Fibroblast of skin of left quadriceps (primary cell): Measurements from ENCODE around the gene AGAP3.

ENCODE experiments used
- DNase-seq, 2 experiments: peaks; one replicate each; pipeline ENCODE4 v3.0.0-alpha.2; 2013; ENCODE audit warnings: low read depth in 2 of 2

AGAP3 gene

DNA sequence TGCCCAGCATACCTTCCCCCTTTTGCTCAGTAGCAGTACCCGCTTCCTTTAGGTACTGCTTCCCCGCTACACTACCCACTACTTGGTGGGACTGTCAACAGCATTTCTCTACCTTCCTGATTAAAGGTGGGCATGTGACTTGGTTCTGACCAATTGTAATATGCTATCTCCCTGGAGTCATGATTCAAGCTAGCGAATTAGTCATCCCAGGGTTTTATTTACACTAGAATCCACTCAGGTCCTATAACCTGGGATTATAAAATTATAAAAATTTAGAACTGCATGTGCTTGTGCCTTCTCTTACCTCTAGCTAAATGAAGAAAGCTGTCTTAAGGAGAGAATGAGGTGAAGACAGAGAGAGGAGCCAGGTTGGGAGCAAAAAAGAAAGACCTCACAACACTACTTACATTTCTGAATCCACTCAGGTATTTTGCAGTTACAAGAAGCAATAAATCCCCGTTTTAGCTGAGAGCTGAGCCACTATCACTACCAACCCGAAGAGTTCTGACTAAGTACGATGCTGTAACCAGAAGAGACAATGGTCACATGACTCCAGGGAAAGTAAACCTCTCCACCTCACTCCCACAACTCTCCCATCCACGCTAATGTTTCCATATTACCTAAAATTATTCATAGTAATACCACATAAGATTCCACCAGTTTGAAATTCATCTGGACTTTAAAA lies 71.5 kb downstream of the AGAP3 start:
- no peak for DNase-seq

DNA sequence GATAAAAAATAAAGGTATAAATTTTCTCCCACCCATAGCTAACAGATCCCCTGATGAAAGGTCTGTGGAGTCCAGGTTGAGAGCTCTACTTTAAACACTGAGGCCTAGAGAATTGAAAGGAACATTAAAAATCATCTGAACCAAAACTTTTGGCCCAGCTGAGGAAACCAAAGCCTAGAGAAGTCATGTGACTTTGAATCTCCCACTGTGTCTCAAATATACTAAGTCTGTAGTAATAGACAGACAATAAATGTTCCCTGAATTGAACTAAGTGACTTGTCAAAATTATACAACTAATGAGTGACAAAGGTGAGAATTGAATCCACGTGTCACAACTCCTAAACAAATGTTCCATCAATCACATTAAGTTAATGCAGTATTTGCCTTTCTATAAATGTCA lies 75.5 kb downstream of the AGAP3 start:
- DNase-seq = no peak

DNA sequence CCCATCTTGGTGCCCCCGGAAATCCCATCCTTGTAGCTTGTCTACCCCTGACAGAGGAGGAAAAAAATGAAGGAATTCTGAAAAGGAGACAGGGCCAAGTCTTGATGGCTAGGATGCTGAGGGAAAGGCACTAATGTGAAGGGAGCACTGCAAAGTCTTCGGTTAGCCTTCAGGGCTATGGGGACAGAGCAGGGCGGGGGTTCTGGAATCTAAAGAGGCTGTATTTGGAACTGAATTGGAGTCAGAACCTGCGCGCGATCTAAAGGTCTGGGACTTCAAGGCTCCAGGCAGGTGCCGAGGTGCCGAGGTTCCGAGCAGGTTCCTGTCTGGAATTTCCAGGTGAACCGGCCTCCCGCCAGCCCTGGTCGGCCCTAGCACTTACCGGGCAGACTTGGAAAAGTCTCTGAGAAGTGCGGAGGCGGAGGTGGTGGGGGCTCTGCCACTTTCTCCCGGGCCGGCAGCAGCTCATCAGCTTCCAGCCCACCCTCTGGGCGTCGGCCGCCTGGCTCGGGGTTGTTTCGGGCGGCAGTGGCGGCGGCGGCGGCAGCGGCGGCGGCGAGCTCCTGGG lies 80.4 kb downstream of the AGAP3 start:
- no peak for DNase-seq

DNA sequence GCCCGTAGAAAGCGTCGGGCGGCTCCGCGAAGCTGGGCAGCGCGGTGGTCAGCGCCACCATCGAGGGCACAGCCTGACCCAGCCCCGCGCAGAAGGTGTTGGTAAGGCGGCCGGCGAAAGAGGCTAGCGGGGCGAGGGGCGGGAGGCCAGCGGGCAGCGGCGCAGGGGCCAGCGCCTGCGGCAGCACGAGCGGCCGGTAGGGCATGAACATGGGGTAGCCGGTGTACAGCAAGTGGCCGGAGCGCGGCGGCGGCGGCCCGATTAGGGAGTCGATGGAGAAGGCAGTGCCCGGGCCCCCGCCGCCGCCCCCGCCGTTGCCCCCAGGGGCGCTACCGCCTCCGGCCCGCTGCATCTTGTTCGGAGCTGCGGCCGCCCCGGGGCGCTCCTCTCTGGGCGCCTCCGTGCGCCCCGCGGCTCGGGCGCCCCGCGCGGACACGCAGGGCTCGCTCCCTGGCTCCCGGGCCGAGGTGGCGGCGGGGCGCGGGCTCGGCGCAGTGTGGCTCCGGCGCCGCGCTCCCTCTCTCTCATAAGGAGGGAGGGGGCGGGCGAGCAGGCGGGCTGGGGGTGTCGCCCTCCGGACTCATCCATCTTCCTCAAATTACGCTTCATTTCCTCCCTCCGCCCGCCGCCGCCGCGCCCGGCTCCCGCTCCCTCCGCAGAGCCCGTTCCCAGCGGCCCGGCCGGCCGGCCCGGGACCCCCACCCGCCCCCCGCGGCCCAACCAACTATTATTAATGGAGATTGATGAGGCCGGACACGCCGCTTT lies 81.1 kb downstream of the AGAP3 start, which contains the start of gene GBX1:
Gene GBX1 (minus strand): TSS at position 498 of the 765 bp plus-strand sequence. CDS start 146 bp downstream, at position 352.
- no peak for DNase-seq

DNA sequence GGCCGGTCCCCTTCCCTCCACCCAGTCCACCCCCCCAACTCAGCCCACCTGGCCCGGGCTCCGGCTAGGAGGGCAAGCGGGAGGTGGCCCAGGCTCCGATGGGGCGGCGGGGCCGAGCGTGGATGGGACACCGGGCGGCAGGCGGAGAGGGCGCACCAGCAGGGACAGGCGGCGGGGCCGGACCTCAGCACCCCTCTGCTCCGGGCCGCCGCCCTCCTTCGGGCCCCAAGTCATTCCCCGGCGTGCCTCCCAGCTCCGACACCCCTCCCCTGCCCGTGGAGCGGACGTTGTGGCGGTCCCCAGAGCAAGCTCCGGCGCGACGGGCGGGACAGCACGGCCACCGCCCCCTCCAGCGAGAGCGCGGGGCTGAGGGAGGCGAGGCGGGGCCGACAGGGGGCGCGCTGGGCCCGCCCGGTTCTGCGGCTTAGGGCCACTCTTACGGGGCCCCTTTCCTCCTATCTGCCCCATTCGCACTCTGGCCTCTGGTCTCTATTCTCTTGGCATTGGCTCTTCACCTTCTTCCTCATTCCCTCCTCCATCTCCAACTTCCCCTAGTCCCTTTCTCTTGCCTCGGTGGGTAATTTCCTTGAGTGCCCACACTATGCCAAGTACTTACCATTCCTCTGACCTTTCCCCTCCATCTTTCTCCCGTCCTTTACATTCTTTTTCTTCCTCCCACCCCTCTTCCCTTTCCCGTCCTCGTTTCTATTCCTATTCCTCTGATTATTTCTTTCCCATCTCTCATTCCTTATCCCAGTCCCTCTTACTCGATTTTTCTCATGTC lies 81.9 kb downstream of the AGAP3 start:
- no peak for DNase-seq

DNA sequence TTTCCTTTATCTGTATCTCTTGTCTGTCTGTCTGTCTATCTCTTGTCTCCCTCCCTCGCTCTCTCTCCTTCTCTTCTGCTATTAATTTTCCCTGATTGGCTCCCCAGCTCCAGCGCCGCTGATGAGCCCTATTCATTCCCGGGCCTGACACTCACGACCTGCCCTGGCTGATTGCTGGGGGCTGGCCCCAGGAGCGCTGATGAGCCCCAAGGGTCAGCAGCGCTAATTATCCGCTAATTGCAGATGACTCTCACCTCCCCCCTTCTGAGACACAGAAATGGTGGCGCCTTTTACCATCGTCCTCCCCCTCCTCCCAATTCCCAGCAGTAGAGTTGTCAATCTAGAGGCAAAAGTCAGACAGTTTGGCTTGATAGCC lies 82.5 kb downstream of the AGAP3 start:
- DNase-seq = no peak

DNA sequence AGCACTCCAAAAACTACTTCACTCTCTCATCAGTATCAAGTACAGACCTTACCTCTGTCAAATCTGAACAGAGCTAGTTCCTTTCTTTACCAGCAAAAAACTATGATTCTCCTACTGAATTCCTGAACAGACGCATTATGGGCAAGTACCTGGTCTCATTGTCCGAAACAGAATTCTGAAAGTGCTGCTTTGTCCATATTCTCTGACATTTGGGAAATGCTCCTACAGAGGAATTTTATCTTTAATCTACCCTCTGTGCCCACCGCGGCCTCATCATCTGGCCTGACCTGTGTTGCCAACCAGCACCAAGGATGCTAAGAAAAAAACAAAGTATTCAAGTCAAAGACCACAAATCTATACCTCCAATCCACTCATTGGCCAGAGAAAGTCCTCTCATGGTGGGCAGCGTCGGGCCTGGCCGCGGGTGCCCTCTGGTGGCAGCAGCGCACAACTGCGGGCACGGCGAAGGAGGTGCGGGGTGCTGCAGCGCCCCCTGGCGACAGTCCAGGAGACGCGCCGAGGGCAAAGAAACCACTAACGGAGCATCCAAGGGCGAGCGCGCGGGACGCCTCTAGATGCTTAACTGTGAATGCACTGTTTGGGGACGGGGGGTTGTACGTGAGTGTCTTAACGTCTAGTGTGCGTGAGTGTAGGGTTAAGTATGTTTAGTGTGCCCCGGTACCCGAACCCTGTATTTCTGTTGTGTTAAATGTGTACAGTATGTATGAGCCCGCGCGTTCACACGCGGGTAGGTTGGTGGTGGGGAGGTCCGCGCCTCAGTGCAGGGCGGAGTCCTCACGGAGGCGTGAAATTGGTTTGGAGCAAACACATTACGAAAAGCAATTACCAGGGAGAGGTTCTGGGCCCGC lies 86.2 kb downstream of the AGAP3 start:
- peak; percentile 23 to 32 for DNase-seq

DNA sequence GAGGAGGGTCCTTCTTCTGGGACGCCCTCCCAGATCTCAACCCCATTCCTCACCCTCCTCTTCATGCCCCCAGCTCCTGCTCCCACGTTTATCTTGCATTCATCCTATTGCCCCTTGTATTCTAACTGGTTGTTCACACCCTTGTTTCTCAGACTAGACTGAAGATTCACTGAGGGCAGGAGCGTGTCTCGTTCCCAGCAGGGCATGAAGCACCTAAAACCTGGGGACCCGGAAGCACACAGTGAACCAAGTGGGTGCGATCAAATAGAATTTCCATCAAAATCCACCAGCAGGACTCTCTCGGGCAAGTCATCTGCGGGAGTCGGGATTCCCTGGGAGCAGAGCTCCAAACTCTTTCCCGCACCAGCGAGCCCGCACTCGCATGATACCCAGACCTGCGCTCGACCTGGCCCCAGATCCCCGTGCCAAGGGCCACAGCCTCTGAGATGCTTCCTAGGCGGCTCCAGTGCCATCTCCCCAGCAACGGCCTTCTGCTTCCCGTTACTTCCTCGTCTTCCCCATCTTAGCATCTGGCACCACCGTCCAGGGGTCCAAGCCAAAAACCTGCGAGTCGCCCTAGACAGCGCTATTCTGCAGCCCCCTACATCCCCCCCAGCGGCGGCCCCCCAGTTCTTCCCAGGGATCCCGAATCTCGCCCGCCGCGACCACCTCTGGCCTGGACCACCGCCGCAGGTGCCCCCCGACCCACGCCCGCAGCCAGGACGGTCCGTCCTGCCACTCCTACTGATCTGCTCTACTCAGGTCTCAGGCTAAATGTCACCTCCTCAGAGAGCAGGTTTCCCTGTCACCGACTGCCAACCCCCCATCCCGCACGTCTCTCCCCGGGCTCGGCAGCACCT lies 87.3 kb downstream of the AGAP3 start:
- no peak for DNase-seq

DNA sequence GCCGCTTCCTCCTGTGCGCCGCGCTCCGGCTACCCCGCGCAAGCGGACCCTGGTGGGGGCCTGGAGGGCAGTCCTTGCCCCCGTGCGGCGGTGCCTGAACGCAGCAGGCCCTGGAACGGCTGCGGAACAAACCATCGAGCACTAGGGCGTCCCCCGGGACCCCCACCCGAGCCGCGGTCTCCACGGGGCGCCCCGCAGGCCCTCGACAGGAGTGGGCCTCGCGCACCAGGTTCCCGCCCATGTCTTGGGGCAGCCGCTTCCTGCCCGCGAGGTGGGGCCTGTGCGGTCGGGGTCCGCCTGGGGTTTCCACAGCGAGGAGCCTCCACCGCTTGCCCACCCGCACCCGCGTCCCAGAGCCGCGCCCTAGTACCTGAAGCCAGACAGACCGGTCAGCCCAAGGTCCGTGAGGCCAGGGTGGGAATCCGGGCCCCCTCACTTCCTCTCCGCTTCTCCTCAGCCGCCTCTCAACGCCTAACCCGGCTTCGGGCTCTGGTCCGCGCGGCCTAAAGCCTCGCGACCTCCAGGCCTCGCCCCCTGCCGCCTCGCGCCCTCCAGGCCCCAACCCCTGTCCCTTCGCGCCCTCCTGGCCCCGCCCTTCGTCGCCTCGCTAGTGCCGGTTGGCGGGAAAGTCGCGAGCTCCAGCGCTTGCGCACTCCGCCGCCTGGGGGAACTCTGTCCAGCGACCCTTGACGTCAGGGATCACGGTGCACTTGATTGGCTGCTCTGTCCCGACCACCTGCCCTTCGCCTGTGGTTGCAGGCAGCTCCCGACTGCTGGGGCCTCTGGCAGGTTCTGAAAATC lies 88.2 kb downstream of the AGAP3 start:
- DNase-seq = no peak

DNA sequence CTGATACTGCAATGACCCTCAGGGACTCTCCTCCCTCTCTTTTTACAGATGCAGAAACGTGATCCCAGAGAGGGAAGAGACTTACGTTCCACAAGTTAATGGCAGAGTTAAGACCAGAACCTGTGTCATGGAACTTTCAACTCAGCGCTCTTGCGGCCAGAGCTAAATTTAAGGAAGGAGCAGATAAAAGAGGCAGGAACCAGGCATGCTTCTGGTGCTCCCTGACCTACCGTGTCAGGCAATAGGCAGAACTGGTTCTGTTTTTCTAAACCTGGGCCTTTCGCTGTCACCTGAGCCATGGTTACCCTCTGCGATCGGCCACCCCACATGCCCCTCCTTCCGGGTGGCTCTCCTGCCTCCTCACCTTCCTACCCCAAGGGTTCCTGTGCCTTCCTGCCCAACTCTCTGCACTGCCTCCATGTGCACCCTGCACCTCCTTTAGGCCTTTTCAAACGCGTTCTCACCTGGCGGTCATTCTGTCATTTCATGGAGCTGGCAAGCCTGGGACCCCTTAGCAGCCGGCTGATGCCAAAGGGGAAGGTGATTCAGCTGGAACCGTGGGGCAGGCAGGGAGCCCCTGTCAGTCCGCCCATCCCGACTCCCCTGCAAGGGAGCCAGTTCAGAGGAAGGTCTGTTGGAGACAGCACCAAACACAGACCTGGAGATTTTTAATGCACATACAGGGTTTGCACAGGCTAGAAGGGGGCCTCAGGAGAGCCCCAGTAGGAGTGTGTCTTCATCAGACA lies 88.9 kb downstream of the AGAP3 start:
- DNase-seq = no peak

DNA sequence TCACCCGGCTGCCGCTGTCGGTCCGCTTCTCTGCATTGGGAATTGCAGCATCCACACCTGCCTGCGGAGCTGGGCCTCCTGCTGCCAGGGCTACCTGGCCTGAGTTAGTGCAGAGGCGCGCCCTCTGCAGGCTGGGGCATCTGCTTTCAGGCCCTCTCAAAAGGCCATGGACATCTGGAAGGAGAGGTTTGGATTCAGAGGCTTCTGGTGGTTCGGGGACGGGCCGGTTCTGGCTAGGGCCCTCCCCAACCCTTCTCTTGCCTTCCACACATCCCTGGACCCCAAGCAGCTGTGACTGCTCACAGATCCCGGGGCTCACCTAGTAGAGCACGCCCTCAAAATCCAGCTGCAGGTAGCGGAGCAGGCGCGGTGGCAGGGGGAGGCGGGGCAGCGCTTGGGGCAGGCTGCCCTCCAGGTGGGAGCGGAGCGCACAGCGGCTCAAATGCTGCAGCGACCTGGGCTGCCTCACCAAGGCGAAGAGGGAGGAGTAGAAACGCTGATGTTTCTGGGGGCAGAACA lies 89.6 kb downstream of the AGAP3 start:
- DNase-seq = no peak

DNA sequence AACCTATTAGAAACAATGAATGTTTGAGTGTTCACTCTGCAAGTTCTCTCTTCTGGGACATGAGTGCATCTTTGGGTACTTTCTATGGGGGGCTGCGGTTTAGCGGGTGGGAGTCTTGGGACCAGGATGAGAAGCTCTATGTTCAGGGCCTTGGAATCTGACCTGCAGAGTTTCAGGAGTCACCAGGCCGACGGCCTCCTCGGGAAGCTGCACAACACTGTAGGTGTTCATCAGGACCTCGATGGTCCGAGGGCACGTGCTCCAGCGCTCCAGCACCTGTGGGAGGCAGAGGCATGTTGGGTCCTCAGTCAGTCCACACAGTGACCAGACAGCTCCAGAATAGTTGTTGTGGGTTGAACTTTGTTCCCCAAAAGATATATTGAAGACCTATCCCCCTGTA lies 90.1 kb downstream of the AGAP3 start:
- no peak for DNase-seq

DNA sequence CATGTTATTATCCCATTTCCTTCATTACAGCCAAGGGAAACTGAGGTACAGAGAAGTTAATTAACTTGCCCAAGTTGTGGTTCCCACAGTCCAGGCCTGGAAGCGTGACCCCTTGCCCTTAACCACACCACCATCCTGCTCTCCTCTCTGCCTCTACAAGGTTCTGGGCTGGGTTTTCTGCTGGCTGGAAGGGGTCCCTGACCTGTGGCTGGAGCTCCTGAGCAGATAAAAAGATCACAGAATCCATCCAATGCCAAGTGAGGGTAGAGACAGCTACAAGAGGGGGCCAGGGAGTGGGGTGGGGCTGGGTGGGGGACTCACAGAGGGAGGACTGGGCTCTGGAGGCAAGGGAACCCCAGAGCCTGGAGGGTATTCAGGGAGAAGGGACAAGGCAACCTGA lies 91.0 kb downstream of the AGAP3 start:
- DNase-seq = no peak

DNA sequence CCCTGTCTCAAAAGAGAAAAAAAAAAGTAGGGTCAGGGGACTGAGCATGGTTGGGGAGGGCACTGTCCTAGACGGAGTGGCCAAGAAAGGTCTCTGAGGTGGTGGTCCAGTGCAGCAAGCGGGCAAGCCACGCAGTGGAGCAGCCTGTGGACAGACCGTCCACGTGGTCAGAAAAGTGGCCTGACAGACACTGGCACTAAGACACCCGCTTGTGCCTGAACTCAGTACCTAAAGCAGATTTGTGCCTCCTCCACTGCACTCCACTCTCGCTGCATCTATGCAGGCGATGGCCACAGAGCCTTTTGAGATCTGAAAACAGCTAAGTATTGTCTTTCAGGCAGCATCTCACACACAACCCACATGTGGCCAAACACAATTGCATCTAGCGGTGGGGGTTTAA lies 92.0 kb downstream of the AGAP3 start:
- no peak for DNase-seq

DNA sequence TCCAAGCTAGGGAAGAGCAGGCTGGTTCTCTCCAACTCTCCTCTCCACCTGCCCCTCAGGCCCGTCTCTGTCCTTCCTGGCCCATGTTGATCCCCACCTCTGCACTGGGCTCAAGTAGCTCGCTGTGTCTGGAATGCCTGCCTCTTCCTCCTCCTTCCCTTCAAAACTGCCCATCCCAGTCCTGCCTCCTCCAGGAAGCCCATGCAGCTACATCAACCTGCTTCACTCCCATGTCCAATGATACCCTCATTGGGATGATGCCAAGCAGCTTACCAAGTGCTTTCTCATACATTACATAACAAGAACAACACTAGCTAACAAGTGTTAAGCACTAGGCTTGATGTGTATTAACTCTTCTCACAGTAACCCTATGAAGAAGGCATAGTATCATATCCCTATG lies 92.6 kb downstream of the AGAP3 start:
- DNase-seq = no peak

DNA sequence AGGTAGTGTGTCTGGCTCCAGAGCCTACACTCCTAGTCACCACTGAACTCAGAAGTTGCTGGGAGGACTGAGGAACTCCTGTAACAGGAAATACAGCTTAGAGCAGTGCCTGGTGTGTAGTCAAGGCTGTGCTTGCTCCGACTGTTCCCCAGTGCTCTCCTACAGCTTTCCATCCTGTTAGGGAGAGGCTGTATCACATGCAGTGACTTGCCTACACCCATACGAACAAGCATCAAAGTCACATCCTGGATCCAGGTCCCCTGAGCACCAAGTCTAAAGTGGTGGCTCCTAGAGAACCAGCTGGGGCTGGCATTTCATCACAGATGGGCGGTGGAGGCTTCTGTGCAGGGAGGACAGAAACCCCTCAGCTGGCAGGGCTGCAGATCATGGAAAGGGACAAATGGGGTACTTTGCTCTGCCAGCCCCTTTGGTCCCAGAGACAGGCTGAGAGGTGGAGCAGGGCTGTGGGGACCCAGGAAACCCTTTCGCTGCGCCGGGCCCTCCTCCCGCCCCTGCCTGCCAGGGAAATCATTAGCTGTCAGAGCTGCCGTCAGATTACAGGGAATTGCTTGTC lies 93.1 kb downstream of the AGAP3 start:
- no peak for DNase-seq

DNA sequence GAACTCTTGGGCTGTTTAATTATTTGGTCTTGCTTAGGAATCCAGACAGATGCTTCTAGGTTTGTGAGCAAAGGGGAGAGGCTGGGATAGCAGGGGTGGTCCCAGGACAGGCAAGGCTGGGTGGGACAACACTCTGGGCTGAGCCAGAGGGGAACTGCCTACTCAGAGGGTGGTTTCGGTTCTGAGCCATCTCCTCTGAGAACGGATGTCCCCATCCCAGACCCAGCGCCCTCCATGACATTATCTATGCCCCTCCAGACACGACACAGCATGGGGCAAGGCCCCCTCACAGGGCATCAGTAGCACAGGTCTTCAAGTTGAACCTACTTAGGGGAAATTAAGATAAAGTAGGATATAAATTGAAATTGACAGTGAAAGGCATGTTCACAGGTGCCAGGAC lies 93.7 kb downstream of the AGAP3 start:
- DNase-seq = no peak

DNA sequence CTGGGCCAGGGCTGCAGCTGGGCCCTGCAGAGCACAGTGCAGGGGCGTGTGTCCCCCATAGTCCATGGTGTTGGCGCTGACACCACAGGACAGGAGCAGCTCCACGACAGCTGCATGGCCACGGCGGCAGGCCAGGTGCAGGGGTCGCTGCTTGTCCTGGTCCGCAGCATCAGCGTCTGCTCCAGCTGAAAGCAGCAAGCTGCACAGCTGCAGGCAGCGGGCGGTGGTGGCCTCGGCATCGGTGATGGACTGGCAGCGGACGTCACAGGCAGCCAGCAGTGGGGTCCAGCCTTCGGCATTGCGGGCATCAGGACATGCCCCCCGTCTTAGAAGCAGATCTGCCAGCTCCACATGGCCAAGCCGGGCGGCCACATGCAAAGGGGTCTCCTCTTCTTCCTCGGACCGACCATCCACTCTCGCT lies 94.7 kb downstream of the AGAP3 start:
- DNase-seq = no peak
